Fibroblast of lung (primary cell): ENCODE measurements around the gene COPRS.

Experiments used
- EZH2 ChIP-seq: IDR thresholded peaks from 2 replicates; pipeline ENCODE4 v1.5.1; 2012; ENCODE audit warnings: low read length, control low read depth, mild to moderate bottlenecking; ENCODE audit errors: missing control alignments
- TF ChIP-seq, protein P1 (sequence below), 2 donors: IDR thresholded peaks in 1 of 2; conservative IDR thresholded peaks in 1 of 2; 1 replicate in 1 of 2; 2 replicates in 1 of 2; pipeline ENCODE4 v1.5.1; 2011 to 2012; ENCODE audit warnings: low read length in 2 of 2, control low read depth in 1 of 2, inconsistent platforms in 1 of 2, low read depth in 1 of 2, mild to moderate bottlenecking in 1 of 2

DNA sequence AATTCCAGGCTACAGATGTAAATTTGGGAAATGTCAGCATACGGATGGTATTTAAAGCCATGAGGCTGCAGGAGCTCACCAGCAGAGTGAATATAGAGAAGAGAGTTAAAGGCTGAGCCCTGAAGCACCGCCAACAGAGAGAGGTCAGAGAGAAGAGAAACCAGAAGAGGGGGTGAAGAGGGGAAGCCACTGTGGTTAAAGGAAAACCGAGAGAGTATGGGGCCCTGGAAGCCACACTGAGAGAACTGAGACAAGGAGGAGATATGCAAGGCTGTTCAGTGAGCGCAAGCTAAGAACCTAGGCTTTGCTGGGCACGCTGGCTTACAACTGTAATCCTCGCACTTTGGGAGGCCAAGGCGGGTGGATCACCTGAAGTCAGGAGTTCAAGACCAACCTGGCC, 24.6 kb downstream of the COPRS start:
- TF ChIP-seq, protein P1, sequence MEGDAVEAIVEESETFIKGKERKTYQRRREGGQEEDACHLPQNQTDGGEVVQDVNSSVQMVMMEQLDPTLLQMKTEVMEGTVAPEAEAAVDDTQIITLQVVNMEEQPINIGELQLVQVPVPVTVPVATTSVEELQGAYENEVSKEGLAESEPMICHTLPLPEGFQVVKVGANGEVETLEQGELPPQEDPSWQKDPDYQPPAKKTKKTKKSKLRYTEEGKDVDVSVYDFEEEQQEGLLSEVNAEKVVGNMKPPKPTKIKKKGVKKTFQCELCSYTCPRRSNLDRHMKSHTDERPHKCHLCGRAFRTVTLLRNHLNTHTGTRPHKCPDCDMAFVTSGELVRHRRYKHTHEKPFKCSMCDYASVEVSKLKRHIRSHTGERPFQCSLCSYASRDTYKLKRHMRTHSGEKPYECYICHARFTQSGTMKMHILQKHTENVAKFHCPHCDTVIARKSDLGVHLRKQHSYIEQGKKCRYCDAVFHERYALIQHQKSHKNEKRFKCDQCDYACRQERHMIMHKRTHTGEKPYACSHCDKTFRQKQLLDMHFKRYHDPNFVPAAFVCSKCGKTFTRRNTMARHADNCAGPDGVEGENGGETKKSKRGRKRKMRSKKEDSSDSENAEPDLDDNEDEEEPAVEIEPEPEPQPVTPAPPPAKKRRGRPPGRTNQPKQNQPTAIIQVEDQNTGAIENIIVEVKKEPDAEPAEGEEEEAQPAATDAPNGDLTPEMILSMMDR (conservative IDR thresholded peaks at IDR 0.05 in 1 of 2, IDR thresholded peaks at IDR 0.05 in 1 of 2; ENCODE audit: low read depth in 1 of 2, low read length in 2 of 2), result no peak
- no peak for TF ChIP-seq EZH2
